GM21423 (cell line): ENCODE measurements around the gene SPRED1.

Experiments used
- ATAC-seq: cut with Tn5 transposase; IDR thresholded peaks from one replicate; pipeline ENCODE4 v1.9.1; 2021; ENCODE audit warnings: mild to moderate bottlenecking, moderate library complexity; ENCODE audit not compliant: unreplicated experiment

The SPRED1 gene

GRCh38 chr15:38252481-38253350 lies at the start of gene SPRED1:
Gene SPRED1, plus strand, starts transcription at chr15:38252836. Its CDS starts 350 bp downstream, at chr15:38253186.
- ATAC-seq, result peak; percentile 31

GRCh38 chr15:38205526-38206272 lies 46.9 kb upstream of the SPRED1 start:
- no peak for ATAC-seq

- no peak for ATAC-seq
These were observed 45.0 kb upstream of the SPRED1 start for GRCh38 chr15:38207621-38208020.

- ATAC-seq, result no peak
These were observed 44.4 kb upstream of the SPRED1 start for GRCh38 chr15:38208206-38208605.

- ATAC-seq, result no peak
These were observed 43.9 kb upstream of the SPRED1 start for GRCh38 chr15:38208779-38209178.

- no peak for ATAC-seq
These were observed 41.4 kb upstream of the SPRED1 start for GRCh38 chr15:38211249-38211648.

GRCh38 chr15:38211811-38212210 lies 40.8 kb upstream of the SPRED1 start:
- no peak for ATAC-seq

- no peak for ATAC-seq
These were observed 39.8 kb upstream of the SPRED1 start for GRCh38 chr15:38212729-38213351.

GRCh38 chr15:38213356-38213755 lies 39.3 kb upstream of the SPRED1 start:
- no peak for ATAC-seq

GRCh38 chr15:38215707-38216106 lies 36.9 kb upstream of the SPRED1 start:
- ATAC-seq, result no peak

GRCh38 chr15:38216763-38217162 lies 35.9 kb upstream of the SPRED1 start:
- ATAC-seq, result no peak

- ATAC-seq, result no peak
These were observed 35.4 kb upstream of the SPRED1 start for GRCh38 chr15:38217191-38217595.

GRCh38 chr15:38217788-38218609 lies 34.6 kb upstream of the SPRED1 start:
- no peak for ATAC-seq

GRCh38 chr15:38220606-38221273 lies 31.9 kb upstream of the SPRED1 start:
- ATAC-seq, result no peak

- no peak for ATAC-seq
These were observed 28.1 kb upstream of the SPRED1 start for GRCh38 chr15:38224486-38224885.

- no peak for ATAC-seq
These were observed 27.3 kb upstream of the SPRED1 start for GRCh38 chr15:38225381-38225780.

GRCh38 chr15:38226608-38227266 lies 25.9 kb upstream of the SPRED1 start:
- ATAC-seq, result no peak

GRCh38 chr15:38227941-38228340 lies 24.7 kb upstream of the SPRED1 start:
- ATAC-seq, result no peak

- ATAC-seq, result no peak
These were observed 24.0 kb upstream of the SPRED1 start for GRCh38 chr15:38228618-38229017.
